ENCODE results near the gene DCTN1. TPM values are rescaled to one million over a fixed set of nuclear protein-coding genes. Genes with fewer than 3 reads are reported as not detected.

The DCTN1 gene
- total RNA-seq, 1 experiment from 2014 or later: 136 TPM

DNA sequence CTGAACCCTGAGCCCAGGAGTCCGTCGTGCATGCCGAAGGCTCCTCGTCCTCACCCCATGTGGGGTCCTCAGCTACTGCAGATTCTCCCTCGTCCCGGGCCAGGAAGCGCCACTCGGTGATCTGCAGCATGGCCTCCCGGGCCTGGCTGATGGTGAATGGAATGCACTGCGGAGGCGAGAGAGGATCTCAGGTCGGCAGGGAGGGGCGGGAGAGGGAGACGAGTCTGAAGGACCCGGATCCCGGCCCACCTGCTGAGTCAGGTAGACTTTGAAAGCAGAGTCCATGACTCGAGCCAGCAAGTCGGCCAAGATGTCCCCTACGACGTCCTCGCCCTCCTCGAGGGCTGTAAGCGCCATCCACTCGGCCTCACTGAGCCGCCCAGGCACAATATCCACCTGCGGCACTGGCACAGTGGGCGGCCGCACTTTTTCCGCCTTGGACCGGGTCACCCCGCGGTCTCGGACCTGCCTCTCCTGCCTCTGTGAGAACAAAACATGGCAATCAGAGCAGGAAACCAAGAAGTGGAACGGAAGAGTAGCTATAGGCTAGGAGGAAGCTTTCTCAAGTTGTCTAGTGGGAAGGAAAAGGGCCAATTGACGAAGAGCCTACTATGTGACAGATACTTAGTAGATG lies 35.8 kb upstream of the DCTN1 start:
- DNase-seq (ENCODE audit: low read depth, low spot score): no peak
- in situ Hi-C loops (cut with HindIII; ENCODE audit: low pct_unique_long_range_greater_than_20kb, low sequenced_read_pairs): no loop called here

- no peak for DNase-seq (ENCODE audit: low read depth, low spot score)
- in situ Hi-C loops (cut with HindIII; ENCODE audit: low pct_unique_long_range_greater_than_20kb, low sequenced_read_pairs): no loop called here
Observed at GRCh38 chr2:74414881-74415761, 35.0 kb upstream of the DCTN1 start.

GRCh38 chr2:74414441-74414840 lies 34.3 kb upstream of the DCTN1 start:
- in situ Hi-C loops (cut with HindIII; ENCODE audit: low pct_unique_long_range_greater_than_20kb, low sequenced_read_pairs): no loop called here

DNA sequence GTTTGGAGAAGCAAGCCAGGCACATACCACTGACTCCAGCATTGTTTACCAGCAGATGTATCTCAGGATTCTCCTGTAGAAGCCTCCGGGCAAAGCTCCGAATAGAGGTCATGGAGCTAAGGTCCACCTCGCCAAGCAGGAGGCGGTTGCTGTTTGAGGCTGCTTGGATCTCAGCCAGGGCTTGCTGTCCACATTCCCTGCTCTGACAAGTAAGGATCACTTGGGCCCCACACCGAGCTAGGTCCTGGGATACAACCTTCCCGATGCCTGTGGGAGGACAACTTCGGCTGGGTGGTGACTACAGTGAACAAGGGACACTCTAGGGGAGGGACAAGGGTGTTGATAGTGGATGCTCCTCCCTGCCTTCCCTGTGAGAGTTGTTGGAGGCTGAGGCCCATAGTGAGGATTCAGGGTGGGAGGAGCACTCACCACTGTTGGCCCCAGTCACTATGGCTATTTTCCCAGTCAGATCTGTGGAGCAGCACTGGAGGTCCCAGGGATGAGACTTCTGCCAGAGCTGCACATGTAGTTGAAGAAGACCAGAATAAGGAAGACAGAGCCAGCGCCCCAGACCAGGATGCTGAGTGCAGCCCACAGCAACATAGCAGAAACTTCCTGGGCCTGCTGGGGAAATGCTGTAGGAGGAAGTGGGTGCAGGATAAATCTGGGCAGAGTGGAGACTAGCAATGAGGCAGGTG lies 33.0 kb upstream of the DCTN1 start:
- in situ Hi-C loops (cut with HindIII; ENCODE audit: low pct_unique_long_range_greater_than_20kb, low sequenced_read_pairs): no loop called here

More at GRCh38 chr2:74414441-74414840, 34.3 kb upstream of the DCTN1 start:
- DNase-seq (ENCODE audit: low read depth, low spot score): no peak

GRCh38 chr2:74407682-74408081 lies 27.6 kb upstream of the DCTN1 start:
- in situ Hi-C loops (cut with HindIII; ENCODE audit: low pct_unique_long_range_greater_than_20kb, low sequenced_read_pairs): no loop called here
- DNase-seq (ENCODE audit: low read depth, low spot score): no peak

More for the DNA sequence above, 33.0 kb upstream of the DCTN1 start:
- no peak for DNase-seq (ENCODE audit: low read depth, low spot score)

DNA sequence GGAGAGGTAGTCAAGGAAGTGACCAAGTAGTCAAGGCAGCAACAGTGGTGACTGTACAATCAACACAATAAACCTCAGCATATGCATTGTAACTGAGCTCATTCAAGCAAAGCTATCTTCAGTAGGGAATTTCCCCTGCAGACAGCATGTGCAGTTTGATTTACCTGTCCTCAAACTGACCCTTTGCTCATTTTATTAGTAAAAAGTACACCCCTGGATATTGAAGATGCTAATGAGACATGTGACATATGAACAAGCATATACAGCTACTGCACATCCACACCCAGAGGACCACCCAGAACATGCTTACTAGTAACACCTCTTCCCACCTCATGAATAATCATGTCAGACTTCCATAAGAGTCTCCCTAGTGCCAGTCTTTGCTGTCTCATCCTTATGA lies 25.9 kb upstream of the DCTN1 start:
- DNase-seq (ENCODE audit: low read depth, low spot score): no peak
- in situ Hi-C loops (cut with HindIII; ENCODE audit: low pct_unique_long_range_greater_than_20kb, low sequenced_read_pairs): no loop called here

DNA sequence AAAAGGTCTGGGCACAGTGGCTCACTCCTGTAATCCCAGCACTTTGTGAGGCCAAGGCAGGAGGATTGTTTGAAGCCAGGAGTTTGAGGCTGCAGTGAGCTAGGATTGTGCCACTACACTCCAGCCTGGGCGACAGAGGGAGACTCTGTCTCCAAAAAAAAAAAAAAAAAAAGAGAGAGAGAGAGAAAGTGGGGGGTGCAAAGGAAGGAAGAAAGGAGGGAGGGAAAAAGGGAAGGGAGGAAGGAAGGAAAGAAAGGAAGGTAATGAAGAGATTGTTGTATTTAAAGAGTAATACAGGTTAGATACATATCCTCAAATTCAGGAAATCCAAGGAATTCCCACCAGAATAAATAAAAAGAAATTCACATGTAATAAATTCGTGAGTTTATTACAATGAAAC lies 21.8 kb upstream of the DCTN1 start:
- in situ Hi-C loops (cut with HindIII; ENCODE audit: low pct_unique_long_range_greater_than_20kb, low sequenced_read_pairs): no loop called here
- DNase-seq (ENCODE audit: low read depth, low spot score): no peak

- in situ Hi-C loops (cut with HindIII; ENCODE audit: low pct_unique_long_range_greater_than_20kb, low sequenced_read_pairs): no loop called here
- peak; percentile 65 for DNase-seq (ENCODE audit: low read depth, low spot score)
Observed at GRCh38 chr2:74399785-74400184, 19.7 kb upstream of the DCTN1 start.

GRCh38 chr2:74396149-74396548 lies 16.0 kb upstream of the DCTN1 start:
- in situ Hi-C loops (cut with HindIII; ENCODE audit: low pct_unique_long_range_greater_than_20kb, low sequenced_read_pairs): no loop called here
- no peak for DNase-seq (ENCODE audit: low read depth, low spot score)

DNA sequence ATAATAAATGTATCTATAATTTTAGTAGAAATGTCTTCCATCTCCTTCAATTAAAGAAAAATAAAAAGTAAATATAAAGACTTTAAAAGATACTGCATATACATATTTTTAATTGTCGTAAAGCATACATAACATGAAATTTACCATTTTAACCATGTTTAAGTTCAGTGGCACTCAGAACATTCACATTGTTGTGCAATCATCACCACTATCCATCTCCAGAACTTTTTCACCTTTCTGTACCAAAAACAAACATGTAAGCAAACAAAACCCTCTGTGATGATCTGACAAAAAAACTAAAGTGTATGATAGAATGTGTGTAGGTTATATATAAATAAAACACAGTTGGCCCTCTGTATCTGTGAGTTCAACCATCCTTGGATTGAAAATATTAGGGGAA lies 13.4 kb upstream of the DCTN1 start:
- DNase-seq (ENCODE audit: low read depth, low spot score): no peak
- in situ Hi-C loops (cut with HindIII; ENCODE audit: low pct_unique_long_range_greater_than_20kb, low sequenced_read_pairs): no loop called here

DNA sequence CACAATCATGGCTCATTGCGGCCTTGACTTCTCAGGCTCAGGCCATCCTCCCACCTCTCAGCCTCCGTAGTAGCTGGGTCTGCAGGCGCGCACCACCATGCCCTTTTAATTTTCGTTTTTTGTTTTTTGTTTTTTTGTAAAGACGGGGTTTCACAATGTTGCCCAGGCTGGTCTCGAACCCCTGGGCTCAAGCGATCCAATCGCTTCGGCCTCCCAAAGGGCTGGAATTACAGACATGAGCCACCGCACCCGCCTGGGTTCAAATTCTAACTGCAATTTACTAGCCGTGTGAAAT lies 12.3 kb upstream of the DCTN1 start:
- no peak for DNase-seq (ENCODE audit: low read depth, low spot score)
- in situ Hi-C loops (cut with HindIII; ENCODE audit: low pct_unique_long_range_greater_than_20kb, low sequenced_read_pairs): no loop called here

GRCh38 chr2:74391580-74392448 lies 11.7 kb upstream of the DCTN1 start:
- peak; percentile 93 for DNase-seq (ENCODE audit: low read depth, low spot score)
- in situ Hi-C loops (cut with HindIII; ENCODE audit: low pct_unique_long_range_greater_than_20kb, low sequenced_read_pairs): no loop called here

- in situ Hi-C loops (cut with HindIII; ENCODE audit: low pct_unique_long_range_greater_than_20kb, low sequenced_read_pairs): no loop called here
- DNase-seq (ENCODE audit: low read depth, low spot score): peak; percentile 22
Observed at GRCh38 chr2:74391209-74391579, 11.1 kb upstream of the DCTN1 start.

DNA sequence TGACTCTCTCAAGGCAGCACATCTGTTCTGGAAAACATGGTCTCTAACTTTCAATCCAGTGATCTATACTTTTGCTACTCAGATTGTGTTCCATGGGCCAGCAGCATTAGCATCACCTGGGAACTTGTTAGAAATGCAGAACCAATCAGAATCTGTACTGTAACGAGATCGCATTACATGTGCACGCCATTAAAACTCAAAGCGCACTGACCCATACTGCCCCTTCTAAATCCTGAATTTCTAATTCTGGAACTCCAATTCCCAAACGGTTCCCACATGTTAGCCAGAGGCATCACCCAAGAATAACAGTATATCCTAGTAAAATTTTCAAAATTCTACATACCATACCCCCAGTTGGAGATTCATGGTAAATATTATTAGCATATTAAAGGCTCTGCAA lies 10.5 kb upstream of the DCTN1 start:
- in situ Hi-C loops (cut with HindIII; ENCODE audit: low pct_unique_long_range_greater_than_20kb, low sequenced_read_pairs): no loop called here
- no peak for DNase-seq (ENCODE audit: low read depth, low spot score)

DNA sequence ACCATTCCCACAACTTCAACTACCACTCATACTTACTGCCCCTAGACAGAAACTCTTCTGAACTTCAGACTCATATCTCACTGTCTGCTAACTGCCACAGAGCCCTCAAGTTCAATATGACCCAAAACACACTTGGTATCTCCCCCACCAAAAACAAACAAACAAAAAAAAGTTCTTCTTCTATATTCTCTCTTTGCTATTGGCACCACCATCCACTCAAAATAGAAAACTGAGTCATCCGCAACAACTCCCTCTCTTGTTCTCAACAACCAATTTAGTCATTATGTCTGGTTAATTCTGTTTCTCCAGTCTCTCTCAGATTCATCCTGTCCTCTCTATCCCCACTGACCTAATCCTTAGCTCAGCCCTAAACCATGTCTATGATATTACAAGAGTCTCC lies 7.2 kb upstream of the DCTN1 start:
- no peak for DNase-seq (ENCODE audit: low read depth, low spot score)
- in situ Hi-C loops (cut with HindIII; ENCODE audit: low pct_unique_long_range_greater_than_20kb, low sequenced_read_pairs): no loop called here

- no peak for DNase-seq (ENCODE audit: low read depth, low spot score)
- in situ Hi-C loops (cut with HindIII; ENCODE audit: low pct_unique_long_range_greater_than_20kb, low sequenced_read_pairs): no loop called here
Observed at GRCh38 chr2:74385396-74385795, 5.3 kb upstream of the DCTN1 start.

DNA sequence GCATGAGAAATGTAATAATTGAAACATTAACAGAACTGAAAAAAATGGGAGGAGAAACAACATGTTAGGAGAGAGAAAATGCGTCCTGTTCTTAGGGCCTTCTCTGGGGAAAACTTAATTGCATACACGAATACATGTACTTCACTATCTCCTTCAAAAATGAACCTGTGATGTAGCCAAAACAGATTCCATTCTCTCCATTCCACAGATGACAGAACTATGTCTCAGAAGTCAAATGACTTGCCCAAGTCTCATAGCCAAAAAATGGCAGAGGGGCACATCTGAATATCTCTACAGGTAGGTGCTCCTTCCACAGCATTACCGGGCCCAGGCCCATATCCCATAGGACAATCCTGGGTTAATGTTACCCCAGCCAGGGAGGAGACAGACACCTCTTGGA lies 3.9 kb upstream of the DCTN1 start:
- DNase-seq (ENCODE audit: low read depth, low spot score): no peak
- in situ Hi-C loops (cut with HindIII; ENCODE audit: low pct_unique_long_range_greater_than_20kb, low sequenced_read_pairs): no loop called here

- in situ Hi-C loops (cut with HindIII; ENCODE audit: low pct_unique_long_range_greater_than_20kb, low sequenced_read_pairs): no loop called here
- DNase-seq (ENCODE audit: low read depth, low spot score): no peak
Observed at GRCh38 chr2:74383254-74383653, 3.1 kb upstream of the DCTN1 start.
